ENCODE measurements around the gene ZNF8.

Gene ZNF8

DNA sequence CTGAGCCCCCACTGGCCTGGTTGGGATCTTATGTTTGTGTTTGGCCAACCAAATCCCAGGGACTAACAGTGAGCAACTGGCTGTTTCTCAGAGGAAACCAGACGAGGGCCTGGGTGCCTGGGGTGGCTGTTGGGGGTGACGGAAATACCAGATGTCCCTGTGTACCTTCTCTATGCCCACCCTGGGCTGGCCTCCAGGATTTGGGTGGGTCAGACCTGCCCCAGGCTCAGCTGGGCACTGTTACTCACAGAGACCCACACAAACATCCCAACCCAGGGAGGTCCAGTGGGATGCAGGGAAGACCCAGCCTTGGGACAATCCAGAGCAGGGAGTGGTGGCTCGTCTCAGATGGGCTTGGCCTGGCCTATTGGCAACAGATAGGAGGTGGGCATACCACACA is 56.9 kb downstream of the ZNF8 start:
- H3F3A ChIP-seq (ENCODE audit: insufficient read depth) = no peaks in the 10 kb centered on the region
- no peaks in the 10 kb centered on the region for H3K36me3 ChIP-seq (ENCODE audit: low read length)
- no peaks in the 10 kb centered on the region for H3K9me3 ChIP-seq (ENCODE audit: insufficient read depth, low read length)
- H3K4me3 ChIP-seq (ENCODE audit: insufficient read depth, low read length, poor library complexity, severe bottlenecking) = no peak overlapping the region
- no peak overlapping the region for H3K9ac ChIP-seq (ENCODE audit: low read length)
- no peak overlapping the region for H2AFZ ChIP-seq (ENCODE audit: low read depth, low read length, severe bottlenecking)
- H3K9me2 ChIP-seq (replicated peaks; ENCODE audit: insufficient read depth, low read length) = no peaks in the 10 kb centered on the region
- H3K27me3 ChIP-seq (ENCODE audit: low read length) = no peaks in the 10 kb centered on the region
- no peak overlapping the region for H3K27ac ChIP-seq (ENCODE audit: low read depth, low read length)
- no peak for TF ChIP-seq EZH2phosphoT487 (conservative IDR thresholded peaks at IDR 0.05; ENCODE audit: low read length)
- TF ChIP-seq, protein P1, sequence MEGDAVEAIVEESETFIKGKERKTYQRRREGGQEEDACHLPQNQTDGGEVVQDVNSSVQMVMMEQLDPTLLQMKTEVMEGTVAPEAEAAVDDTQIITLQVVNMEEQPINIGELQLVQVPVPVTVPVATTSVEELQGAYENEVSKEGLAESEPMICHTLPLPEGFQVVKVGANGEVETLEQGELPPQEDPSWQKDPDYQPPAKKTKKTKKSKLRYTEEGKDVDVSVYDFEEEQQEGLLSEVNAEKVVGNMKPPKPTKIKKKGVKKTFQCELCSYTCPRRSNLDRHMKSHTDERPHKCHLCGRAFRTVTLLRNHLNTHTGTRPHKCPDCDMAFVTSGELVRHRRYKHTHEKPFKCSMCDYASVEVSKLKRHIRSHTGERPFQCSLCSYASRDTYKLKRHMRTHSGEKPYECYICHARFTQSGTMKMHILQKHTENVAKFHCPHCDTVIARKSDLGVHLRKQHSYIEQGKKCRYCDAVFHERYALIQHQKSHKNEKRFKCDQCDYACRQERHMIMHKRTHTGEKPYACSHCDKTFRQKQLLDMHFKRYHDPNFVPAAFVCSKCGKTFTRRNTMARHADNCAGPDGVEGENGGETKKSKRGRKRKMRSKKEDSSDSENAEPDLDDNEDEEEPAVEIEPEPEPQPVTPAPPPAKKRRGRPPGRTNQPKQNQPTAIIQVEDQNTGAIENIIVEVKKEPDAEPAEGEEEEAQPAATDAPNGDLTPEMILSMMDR (IDR thresholded peaks at IDR 0.05; ENCODE audit: insufficient read depth, low read length, poor library complexity, severe bottlenecking) = no peak
- H4K20me1 ChIP-seq (ENCODE audit: low read depth, low read length) = no peaks in the 10 kb centered on the region
- H3K79me2 ChIP-seq (ENCODE audit: insufficient read depth, low read length) = 0 out of 2 replicates have a peak, but pooled peaks cover 4% of the 10 kb centered on the region
- H3K4me2 ChIP-seq (ENCODE audit: low read depth, low read length, poor library complexity, severe bottlenecking) = no peak overlapping the region

DNA sequence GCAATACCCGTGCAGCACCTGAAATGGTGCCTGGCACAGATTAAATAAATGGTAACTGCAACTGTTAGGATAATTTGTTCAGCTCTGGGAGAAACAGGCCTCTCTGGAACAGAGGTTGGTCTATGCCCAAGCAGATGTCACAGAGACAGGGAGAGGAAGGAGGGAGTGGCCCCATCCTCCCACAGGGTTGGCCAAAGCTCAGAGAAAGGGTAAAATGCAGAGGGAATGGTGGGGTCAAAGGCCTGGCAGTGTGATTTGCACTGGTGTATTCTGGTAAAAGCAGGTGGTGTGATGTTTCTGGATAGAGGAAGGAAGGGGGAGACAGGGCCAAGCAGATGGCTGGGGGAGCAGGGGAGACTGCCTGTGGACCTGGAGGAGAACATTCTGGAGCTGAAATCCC is 57.5 kb downstream of the ZNF8 start:
- Histone ChIP-seq H3F3A (ENCODE audit: insufficient read depth) (no peaks in the 10 kb centered on the region), H3K9ac (ENCODE audit: low read length) (no peak overlapping the region), H3K27ac (ENCODE audit: low read depth, low read length) (no peak overlapping the region), H3K36me3 (ENCODE audit: low read length) (no peaks in the 10 kb centered on the region), H3K4me3 (ENCODE audit: insufficient read depth, low read length, poor library complexity, severe bottlenecking) (no peak overlapping the region), H4K20me1 (ENCODE audit: low read depth, low read length) (no peaks in the 10 kb centered on the region), H3K4me2 (ENCODE audit: low read depth, low read length, poor library complexity, severe bottlenecking) (no peak overlapping the region), H3K27me3 (ENCODE audit: low read length) (no peaks in the 10 kb centered on the region), H3K9me2 (replicated peaks; ENCODE audit: insufficient read depth, low read length) (no peaks in the 10 kb centered on the region), H3K9me3 (ENCODE audit: insufficient read depth, low read length) (no peaks in the 10 kb centered on the region), H3K79me2 (ENCODE audit: insufficient read depth, low read length) (0 out of 2 replicates have a peak, but pooled peaks cover 4% of the 10 kb centered on the region), H2AFZ (ENCODE audit: low read depth, low read length, severe bottlenecking) (no peak overlapping the region)
- TF ChIP-seq, protein P1 (IDR thresholded peaks at IDR 0.05; ENCODE audit: insufficient read depth, low read length, poor library complexity, severe bottlenecking) = no peak
- TF ChIP-seq EZH2phosphoT487 (conservative IDR thresholded peaks at IDR 0.05; ENCODE audit: low read length) = no peak

DNA sequence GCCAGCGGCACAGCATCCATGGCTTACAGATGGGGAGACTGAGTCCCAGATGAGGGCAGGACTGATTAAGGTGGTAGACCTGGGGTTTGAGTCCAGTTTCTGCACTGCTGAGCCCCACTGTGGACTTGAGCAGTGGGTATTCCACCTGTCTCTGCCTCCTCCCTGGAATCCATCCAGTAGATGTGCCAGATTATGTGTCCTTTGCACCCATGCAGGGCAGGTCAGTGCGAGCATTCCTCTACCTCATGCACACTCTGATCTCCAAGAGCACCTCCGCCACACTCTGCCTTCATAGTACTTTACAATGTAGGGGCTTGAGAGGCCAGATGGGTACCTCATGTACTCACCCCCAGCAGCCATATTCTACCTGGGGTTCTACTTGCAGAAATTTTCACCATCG is 58.1 kb downstream of the ZNF8 start:
- Histone ChIP-seq H3K27ac (ENCODE audit: low read depth, low read length) (no peak overlapping the region), H3K79me2 (ENCODE audit: insufficient read depth, low read length) (0 out of 2 replicates have a peak, but pooled peaks cover 4% of the 10 kb centered on the region), H2AFZ (ENCODE audit: low read depth, low read length, severe bottlenecking) (no peak overlapping the region), H3K9me2 (replicated peaks; ENCODE audit: insufficient read depth, low read length) (no peaks in the 10 kb centered on the region), H3K4me2 (ENCODE audit: low read depth, low read length, poor library complexity, severe bottlenecking) (no peak overlapping the region), H3K4me3 (ENCODE audit: insufficient read depth, low read length, poor library complexity, severe bottlenecking) (no peak overlapping the region), H4K20me1 (ENCODE audit: low read depth, low read length) (no peaks in the 10 kb centered on the region), H3F3A (ENCODE audit: insufficient read depth) (no peaks in the 10 kb centered on the region), H3K36me3 (ENCODE audit: low read length) (no peaks in the 10 kb centered on the region), H3K9me3 (ENCODE audit: insufficient read depth, low read length) (no peaks in the 10 kb centered on the region), H3K9ac (ENCODE audit: low read length) (no peak overlapping the region), H3K27me3 (ENCODE audit: low read length) (no peaks in the 10 kb centered on the region)
- TF ChIP-seq, protein P1 (IDR thresholded peaks at IDR 0.05; ENCODE audit: insufficient read depth, low read length, poor library complexity, severe bottlenecking) = no peak
- no peak for TF ChIP-seq EZH2phosphoT487 (conservative IDR thresholded peaks at IDR 0.05; ENCODE audit: low read length)
